Stomach (tissue), 9 donors: ENCODE measurements around the gene EFNA3. TPM values are rescaled to one million over a fixed set of nuclear protein-coding genes. Genes with fewer than 3 reads are reported as not detected.
A peak's percentile ranks its signal among the peaks of the same experiment; 100 is the strongest.

Source experiments
- DNase-seq, 2 donors: peaks; one replicate each; pipeline versions ENCODE4 v3.0.0 to v3.0.0-alpha.2; 2013 to 2019
- H3K27ac ChIP-seq, 5 donors: fragments of 200-600 bp in 4 of 5; sonication (generic) in 4 of 5; one replicate each; pipeline ENCODE4 v1.5.1; 2013 to 2019; ENCODE audit warnings: mild to moderate bottlenecking in 1 of 5, moderate library complexity in 1 of 5
- H3K27me3 ChIP-seq, 3 donors: fragments of 200-600 bp; sonication (generic); one replicate each; pipeline ENCODE4 v1.5.1; 2017 to 2019; ENCODE audit warnings: mixed run types in 1 of 3
- H3K36me3 ChIP-seq, 4 donors: fragments of 200-600 bp; sonication (generic); 1 replicate in 3 of 4; 2 replicates in 1 of 4; pipeline ENCODE4 v1.5.1; 2016 to 2019
- H3K4me1 ChIP-seq, 4 donors: fragments of 200-600 bp; sonication (generic); one replicate each; pipeline ENCODE4 v1.5.1; 2016 to 2019
- H3K4me3 ChIP-seq, 4 donors: fragments of 200-600 bp; sonication (generic) in 3 of 4; one replicate each; pipeline ENCODE4 v1.5.1; 2016 to 2019; ENCODE audit warnings: mild to moderate bottlenecking in 1 of 4
- H3K9me3 ChIP-seq, 4 donors: fragments of 200-600 bp; sonication (generic); one replicate each; pipeline ENCODE4 v1.5.1; 2016 to 2019
- CTCF ChIP-seq, 7 experiments: fragments of 450-650 bp in 4 of 7; fragments of 200-600 bp in 3 of 7; sonication (generic) in 3 of 7; IDR thresholded peaks; one replicate each; pipeline ENCODE4 v1.5.1; 2016 to 2019; ENCODE audit warnings: antibody characterized with exemption in 7 of 7, control low read depth in 2 of 7, mild to moderate bottlenecking in 1 of 7
- EP300 ChIP-seq: sonication (generic); formaldehyde crosslinking; IDR thresholded peaks from one replicate; pipeline ENCODE4 v1.6.1; 2017; ENCODE audit warnings: antibody characterized with exemption
- POLR2A ChIP-seq, 4 donors: fragments of 450-650 bp; IDR thresholded peaks; one replicate each; pipeline ENCODE4 v1.6.1; 2016; ENCODE audit warnings: antibody characterized with exemption in 4 of 4, control low read depth in 2 of 4, mild to moderate bottlenecking in 1 of 4, moderate library complexity in 1 of 4
- POLR2AphosphoS5 ChIP-seq, 3 donors: sonication (generic); formaldehyde crosslinking; IDR thresholded peaks; one replicate each; pipeline ENCODE4 v1.6.1; 2016; ENCODE audit warnings: antibody characterized with exemption in 3 of 3
- WGBS, 5 donors: extraction: QIAGEN DNeasy Blood & Tissue Kit in 3 of 5; methylation state at CpG; one replicate each; pipeline versions ENCODE4 v1.1.5 to v1.1.7; 2013 to 2018; 5-methylcytosine and 5-hydroxymethylcytosine counted together
- intact Hi-C: fragments of 100-400 bp; cut with DNase I; formaldehyde crosslinking; loops from one replicate; pipeline ENCODE4 v1.15.1; 2023; ENCODE audit warnings: low total_unique reads
- polyA plus RNA-seq, 3 donors: library from polyadenylated mRNA; stranded (reverse); fragments of 200-250 nt; gene quantifications; one replicate each; pipeline ENCODE4 v1.2.3, GENCODE V29; 2013
- total RNA-seq, 5 donors: library from RNA; depleted of rRNA; stranded (reverse); fragments of >200 nt; gene quantifications; one replicate each; pipeline versions ENCODE4 v1.1.0 to v1.2.3, GENCODE V29; 2014 to 2016
- donor health status: healthy with polysubstance abuse.
- donor health status: Bipolar disorder and iron deficiency.
- donor health status: healthy.

EFNA3 gene
- total and polyA plus RNA-seq, 8 donors = 0.76 to 4.9 (median 1.5) TPM; not detected in 5

GRCh38 chr1:155037043-155037442 is 41.6 kb upstream of the EFNA3 start:
- H3K4me3 ChIP-seq = no peak overlapping the region
- 87 to 96% (median 94%) methylated on average over 3 of the region's 3 CpGs for WGBS, 5 donors
- no peak overlapping the region for H3K27ac ChIP-seq
- H3K27me3 ChIP-seq = no peaks in the 10 kb centered on the region
- no peak for DNase-seq
- H3K4me1 ChIP-seq = peaks cover 12 to 16% (median 12%) of the 10 kb centered on the region in 4 donors
- no peaks in the 10 kb centered on the region for H3K36me3 ChIP-seq
- intact Hi-C loops = no loop called here
- H3K9me3 ChIP-seq = no peaks in the 10 kb centered on the region
- no peak for TF ChIP-seq EP300
- no peak for TF ChIP-seq CTCF (IDR thresholded peaks at IDR 0.05)
- no peak for TF ChIP-seq POLR2A (IDR thresholded peaks at IDR 0.05)
- TF ChIP-seq POLR2AphosphoS5 (IDR thresholded peaks at IDR 0.05) = no peak

GRCh38 chr1:155037851-155038441 is 40.7 kb upstream of the EFNA3 start:
- TF ChIP-seq EP300 (no peak), CTCF (IDR thresholded peaks at IDR 0.05) (no peak), POLR2AphosphoS5 (IDR thresholded peaks at IDR 0.05) (no peak), POLR2A (IDR thresholded peaks at IDR 0.05) (no peak)
- Histone ChIP-seq H3K27me3 (no peaks in the 10 kb centered on the region), H3K4me1 (peaks cover 12 to 18% (median 15%) of the 10 kb centered on the region in 4 donors), H3K36me3 (no peaks in the 10 kb centered on the region), H3K27ac (peak overlapping the region in 2 of 5 donors; percentile 45 to 59), H3K9me3 (no peaks in the 10 kb centered on the region), H3K4me3 (no peak overlapping the region)
- 70 to 80% (median 75%) methylated on average over 6 of the region's 6 CpGs for WGBS, 5 donors
- DNase-seq = no peak
- intact Hi-C loops = no loop called here

GRCh38 chr1:155038602-155039307 is 39.9 kb upstream of the EFNA3 start:
- H3K4me3 ChIP-seq = no peak overlapping the region
- intact Hi-C loops = no loop called here
- H3K9me3 ChIP-seq = no peaks in the 10 kb centered on the region
- H3K27ac ChIP-seq = peak overlapping the region in 3 of 5 donors; percentile 45 to 59 (median 48)
- H3K4me1 ChIP-seq = peaks cover 12 to 26% (median 20%) of the 10 kb centered on the region in 4 donors
- H3K36me3 ChIP-seq = no peaks in the 10 kb centered on the region
- no peaks in the 10 kb centered on the region for H3K27me3 ChIP-seq
- TF ChIP-seq POLR2A (IDR thresholded peaks at IDR 0.05) (no peak), POLR2AphosphoS5 (IDR thresholded peaks at IDR 0.05) (peak in 2 of 3 donors; percentile 8 to 58)
- DNase-seq = peak; percentile 61 to 66
- 22 to 32% (median 24%) methylated on average over 8 of the region's 8 CpGs for WGBS, 5 donors

GRCh38 chr1:155039308-155039669 is 39.3 kb upstream of the EFNA3 start:
- intact Hi-C loops = no loop called here
- H3K27me3 ChIP-seq = no peaks in the 10 kb centered on the region
- no peaks in the 10 kb centered on the region for H3K36me3 ChIP-seq
- 70 to 84% (median 76%) methylated on average over 3 to 4 of the region's 4 CpGs for WGBS, 5 donors
- no peaks in the 10 kb centered on the region for H3K9me3 ChIP-seq
- H3K4me3 ChIP-seq = no peak overlapping the region
- H3K4me1 ChIP-seq = peaks cover 16 to 31% (median 25%) of the 10 kb centered on the region in 4 donors
- no peak for DNase-seq
- TF ChIP-seq CTCF (IDR thresholded peaks at IDR 0.05) = no peak
- TF ChIP-seq POLR2AphosphoS5 (IDR thresholded peaks at IDR 0.05) = no peak
- no peak for TF ChIP-seq EP300
- no peak for TF ChIP-seq POLR2A (IDR thresholded peaks at IDR 0.05)
- peak overlapping the region in 2 of 5 donors; percentile 45 to 59 for H3K27ac ChIP-seq
